GM18858 (cell line): Measurements from ENCODE around the gene WRAP73.

Experiments used
- ATAC-seq: cut with Tn5 transposase; IDR thresholded peaks from one replicate; pipeline ENCODE4 v1.9.1; 2021; ENCODE audit not compliant: unreplicated experiment

The WRAP73 gene, protein sequence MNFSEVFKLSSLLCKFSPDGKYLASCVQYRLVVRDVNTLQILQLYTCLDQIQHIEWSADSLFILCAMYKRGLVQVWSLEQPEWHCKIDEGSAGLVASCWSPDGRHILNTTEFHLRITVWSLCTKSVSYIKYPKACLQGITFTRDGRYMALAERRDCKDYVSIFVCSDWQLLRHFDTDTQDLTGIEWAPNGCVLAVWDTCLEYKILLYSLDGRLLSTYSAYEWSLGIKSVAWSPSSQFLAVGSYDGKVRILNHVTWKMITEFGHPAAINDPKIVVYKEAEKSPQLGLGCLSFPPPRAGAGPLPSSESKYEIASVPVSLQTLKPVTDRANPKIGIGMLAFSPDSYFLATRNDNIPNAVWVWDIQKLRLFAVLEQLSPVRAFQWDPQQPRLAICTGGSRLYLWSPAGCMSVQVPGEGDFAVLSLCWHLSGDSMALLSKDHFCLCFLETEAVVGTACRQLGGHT

DNA sequence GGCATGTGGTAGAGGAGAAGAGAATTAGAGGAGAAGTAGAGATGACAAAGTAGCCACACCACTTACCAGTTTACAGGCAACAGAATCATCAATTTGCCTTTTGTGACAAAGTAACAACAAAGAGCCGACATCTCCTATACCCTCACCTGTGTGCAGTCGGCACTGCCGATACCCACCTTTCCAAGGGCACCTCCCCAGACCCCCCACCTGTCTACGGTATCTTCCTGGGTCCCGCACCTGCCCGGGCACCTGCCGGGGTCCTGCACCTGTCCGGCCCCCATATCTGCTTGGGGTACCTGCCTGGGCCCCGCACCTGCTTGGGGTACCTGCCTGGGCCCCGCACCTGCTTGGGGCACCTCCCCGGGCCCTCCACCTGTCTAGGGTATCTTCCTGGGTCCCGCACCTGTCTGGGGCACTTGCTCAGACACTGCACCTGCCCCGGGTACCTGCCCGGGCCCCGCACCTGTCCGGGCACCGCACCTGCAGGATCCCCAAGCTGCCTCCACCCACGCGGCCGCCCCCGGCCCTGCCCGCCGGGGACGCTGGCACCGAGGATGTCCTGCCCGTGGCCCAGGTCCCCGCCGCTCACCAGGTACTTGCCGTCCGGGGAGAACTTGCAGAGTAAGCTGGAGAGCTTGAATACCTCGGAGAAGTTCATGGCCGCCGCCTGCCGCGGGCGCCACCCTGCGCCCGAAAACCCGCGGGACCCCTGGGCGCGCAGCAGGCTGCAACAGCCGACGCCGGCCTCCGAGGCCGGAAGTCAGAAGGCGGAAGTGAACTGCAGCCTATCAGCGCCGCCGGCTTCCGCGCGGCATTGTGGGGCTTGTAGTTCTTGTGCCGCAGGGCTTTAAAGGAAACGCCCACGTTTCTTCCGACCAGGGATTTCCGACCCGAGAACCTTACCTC is at the start of gene WRAP73:
TSS of gene WRAP73 (minus strand) at position 762 of the 906 bp plus-strand sequence. CDS start at position 658, 104 bp downstream.
- ATAC-seq, result peak; percentile 85

DNA sequence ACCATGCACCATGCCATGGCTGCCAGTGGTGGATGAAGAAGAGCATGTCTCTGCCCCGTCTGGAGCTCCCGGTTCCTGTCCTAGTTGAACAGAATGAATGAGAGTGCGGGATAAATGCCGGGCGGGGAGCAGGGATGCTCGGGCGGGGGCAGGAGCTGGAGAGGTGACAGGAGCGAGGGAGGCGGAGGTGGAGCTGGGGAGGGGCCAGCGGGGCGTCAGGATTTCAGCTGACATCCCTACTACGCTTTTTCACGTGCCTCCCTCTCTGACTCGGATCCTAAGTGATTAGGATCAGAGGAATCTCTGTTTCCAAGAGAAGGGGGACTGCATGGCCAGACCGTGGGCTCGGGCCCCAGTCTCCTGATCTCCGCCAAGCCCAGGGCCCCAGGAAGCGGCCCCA is 49.7 kb upstream of the WRAP73 start:
- ATAC-seq, result no peak

DNA sequence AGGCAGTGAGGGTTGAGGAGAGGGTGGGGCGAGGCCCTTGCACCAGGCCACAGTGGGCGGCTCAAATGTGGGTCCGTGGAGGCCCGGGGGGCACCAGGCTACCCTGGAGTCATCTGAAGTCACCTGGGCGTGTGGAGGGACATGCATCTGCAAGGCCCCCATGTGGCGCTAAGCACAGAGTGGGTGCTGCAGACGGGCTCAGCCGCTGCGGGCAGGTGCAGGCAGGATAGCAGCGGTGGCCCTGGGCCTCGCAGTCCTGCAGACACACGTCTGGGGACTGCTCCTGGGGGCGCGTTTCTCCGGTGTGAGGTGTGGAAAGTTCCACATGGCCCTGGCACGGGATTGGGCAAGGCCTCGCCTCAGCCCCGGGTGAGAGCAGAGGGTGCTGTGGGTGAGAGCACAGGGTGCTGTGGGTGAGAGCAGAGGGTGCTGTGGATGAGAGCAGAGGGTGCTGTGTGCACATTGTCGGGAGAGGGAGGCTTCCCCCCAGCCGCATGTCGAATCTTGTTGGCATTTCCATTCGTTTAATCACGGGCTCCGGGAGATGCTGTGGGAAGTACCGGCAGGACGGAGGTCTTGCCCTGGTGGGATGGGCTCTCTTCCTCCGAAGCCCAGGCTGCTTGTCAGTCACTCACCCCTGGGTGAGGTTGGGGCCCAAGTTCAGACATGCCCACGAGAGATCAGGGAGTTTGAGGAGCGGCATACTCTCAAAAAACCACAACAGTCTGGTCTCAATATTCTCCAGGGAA is 48.9 kb upstream of the WRAP73 start:
- no peak for ATAC-seq

DNA sequence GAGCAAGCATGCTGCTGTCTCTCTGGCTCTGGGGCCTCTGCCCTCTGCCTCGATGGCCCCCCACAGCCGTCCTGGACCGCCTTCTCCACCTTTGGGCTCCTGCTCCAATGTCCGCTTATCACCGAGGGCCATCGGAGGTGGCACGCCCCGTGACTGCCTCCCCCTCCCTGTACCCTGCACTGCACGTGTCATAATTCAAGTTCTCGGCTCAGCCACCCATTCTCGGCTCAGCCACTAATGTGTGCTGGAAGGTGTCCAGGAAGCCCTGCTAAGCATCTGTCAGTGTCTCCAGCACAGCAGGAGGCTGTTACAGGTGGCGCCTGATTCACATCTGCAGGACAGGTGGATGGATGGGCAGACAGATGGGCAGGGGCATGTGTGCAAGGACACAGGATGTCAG is 47.9 kb upstream of the WRAP73 start:
- ATAC-seq, result no peak

DNA sequence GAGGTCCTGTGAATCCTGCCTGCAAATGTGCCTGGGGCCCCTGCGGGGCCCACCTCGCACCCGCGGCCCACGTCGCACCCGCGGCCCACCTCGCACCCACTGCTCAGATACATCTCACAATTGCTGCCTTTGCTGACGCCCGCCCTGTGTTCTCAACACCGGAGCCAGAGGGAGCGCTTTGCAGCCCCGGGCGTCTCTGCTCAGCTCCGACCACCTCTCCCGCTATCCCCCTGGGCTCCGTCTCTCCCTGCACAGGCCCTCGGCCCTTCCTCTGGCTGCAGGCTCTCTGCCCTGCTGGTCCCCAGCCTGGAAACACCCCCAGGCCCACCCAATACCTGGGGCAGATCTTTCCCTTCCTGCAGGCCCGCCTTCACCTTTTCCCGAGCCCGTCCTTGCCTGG is 47.2 kb upstream of the WRAP73 start:
- ATAC-seq, result no peak

DNA sequence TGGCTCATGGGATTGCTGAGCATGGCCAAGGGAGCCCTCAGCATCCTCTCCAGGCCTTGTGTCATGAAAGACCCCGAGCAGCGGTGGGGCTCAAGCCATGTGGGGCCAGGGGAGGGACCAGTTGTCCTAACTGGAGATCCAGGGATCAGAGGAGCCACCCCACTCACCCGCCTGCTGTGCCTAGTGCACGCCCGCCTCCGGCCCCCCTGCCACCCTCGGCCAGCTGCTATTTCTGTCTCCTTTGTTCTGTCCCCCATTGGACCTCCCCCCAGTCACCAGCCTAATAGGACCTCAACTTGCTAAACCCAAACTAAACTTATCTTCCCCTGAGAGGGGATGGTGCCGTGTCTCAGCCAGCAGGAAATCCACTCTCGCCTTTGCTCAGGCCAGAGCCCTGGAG is 46.8 kb upstream of the WRAP73 start:
- no peak for ATAC-seq

DNA sequence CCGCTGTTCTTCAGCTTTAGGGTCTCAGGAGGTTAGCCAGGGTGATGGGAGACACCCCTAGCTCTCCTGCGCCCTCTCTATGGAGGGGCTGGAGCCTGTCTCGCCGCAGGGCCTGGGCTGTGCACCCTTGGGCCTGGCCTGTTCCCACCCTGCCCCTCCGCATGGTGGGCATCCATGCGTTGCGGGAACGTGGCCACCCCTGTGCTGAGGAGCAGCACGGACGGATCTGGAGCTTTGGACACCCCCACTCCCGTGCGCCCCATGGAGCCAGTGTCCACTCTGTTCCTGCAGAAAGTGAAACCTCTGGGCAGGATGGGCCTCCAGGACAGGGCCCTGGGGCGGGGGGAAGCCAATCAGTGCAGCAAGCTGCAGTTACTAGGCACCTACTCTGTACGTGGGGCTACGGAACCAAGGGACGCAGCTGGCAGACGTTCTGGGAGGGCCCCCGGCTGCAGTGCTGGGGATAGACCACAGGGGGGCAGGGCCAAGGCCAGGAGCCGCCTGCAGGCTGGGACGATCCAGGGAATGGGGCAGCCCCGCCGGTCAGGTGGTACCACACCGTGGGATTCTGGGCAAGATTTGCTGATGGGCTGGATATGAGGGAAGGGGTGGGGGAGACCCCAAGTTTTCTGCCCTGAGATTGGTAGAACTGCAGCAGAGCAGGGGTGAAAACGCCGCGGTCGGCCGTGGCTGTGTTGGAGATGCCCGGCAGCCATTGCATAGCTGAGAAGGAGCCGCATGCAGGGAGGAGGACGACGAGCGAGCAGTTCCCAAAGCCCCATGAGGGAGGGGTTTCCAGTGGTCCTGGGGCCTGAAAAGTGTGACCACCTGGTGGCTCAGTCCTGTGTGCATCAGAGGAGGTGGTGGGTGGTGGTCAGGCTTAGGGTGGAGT is 45.7 kb upstream of the WRAP73 start:
- no peak for ATAC-seq

DNA sequence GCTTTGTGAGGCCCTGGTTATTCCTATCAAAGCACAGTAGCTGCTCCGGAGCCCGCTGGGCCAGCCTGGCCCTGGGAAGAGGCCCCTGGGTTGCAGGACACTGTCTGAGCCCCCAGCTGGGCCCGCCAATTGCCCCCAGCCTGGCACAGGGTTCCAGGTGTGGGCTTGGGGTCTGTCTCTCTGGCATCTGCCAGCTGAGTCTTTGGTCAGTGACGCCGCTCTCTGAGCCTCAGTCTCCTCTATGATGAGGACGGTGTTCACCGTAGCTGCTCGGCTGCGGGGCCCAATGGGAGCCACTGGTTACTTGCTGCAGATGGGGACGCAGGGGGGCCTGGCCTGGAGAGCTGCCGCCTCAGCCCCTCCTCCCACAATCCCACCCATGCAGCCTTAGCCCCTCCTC is 43.4 kb upstream of the WRAP73 start:
- no peak for ATAC-seq

DNA sequence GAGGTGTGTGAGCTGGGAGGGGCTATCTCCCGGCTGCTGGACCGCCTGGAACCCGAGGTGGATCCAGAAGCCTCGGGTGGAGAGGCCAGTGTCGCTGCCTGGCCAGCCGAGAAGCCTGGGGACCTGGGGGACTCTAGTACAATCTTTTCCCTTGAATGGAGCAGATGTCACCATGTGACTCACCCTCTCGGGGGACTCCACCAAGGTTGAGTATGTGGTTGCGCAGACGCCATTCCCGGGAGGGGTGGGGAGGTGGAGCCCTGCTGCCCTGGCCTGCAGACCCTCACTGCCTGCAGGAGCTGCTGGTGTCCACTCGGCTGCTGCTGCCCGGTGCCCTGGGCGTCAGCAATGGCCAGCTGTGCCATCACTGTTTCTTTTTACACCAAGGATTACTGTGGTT is 42.7 kb upstream of the WRAP73 start:
- ATAC-seq, result no peak

DNA sequence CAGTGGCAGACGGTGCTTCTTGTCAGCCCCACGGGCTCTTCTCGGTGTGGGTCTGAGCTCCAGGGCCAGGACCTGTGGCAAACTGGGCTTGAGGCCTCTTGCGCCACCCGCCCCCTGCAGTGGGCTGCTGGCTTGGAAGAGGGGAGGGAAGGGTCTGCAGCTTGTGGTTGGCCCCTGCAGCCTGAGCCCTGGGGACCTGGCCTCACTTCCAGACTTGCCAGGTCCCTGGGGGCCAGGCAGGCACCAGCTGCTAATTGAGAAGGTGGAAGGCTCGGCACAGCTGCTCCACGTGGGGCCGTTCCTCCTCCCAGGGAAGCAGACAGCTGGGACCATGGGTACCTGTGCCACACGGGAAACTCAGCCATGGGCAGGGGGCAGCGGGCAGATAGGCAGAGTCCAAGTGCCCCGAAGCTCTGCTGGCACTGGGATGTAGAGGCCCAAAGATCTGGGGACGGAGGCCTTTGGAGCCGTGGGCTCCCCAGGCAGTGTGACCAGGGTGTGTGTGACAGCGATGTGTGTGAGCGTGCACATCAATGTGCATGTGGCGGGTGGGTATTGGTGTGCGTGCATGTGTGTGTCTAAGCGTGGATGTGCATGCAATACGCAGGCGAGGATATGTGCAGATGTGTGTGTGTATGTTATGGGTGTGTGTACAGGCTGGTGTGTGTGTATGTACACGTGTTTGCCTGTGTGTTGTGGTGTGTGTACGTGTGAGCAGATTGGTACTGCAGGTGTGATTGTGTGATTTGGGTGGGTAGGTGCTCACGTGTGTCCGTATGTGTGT is 41.7 kb upstream of the WRAP73 start:
- ATAC-seq, result no peak

DNA sequence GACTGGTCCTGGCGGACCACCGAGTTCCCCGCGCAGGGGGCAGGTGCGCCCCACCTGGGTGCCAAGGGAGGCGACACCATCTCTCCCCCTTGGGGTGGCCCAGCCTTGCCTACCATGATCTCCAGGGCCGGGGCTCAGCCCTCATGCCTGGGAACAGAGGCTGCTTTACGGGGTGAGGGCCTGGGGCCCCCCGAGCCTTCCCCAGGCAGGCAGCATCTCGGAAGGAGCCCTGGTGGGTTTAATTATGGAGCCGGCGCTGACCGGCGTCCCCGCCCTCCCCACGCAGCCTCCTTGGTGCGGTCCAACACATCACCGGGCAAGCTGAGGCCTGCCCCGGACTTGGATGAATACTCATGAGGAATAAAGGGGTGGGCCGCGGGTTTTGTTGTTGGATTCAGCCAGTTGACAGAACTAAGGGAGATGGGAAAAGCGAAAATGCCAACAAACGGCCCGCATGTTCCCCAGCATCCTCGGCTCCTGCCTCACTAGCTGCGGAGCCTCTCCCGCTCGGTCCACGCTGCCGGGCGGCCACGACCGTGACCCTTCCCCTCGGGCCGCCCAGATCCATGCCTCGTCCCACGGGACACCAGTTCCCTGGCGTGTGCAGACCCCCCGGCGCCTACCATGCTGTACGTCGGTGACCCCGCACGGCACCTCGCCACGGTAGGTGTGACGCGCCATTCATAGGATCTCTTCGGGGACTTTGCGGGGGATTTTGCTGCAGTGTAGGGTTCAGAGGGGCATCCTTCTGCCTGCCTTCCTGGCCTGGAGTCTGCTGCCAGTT is 40.6 kb upstream of the WRAP73 start:
- no peak for ATAC-seq

DNA sequence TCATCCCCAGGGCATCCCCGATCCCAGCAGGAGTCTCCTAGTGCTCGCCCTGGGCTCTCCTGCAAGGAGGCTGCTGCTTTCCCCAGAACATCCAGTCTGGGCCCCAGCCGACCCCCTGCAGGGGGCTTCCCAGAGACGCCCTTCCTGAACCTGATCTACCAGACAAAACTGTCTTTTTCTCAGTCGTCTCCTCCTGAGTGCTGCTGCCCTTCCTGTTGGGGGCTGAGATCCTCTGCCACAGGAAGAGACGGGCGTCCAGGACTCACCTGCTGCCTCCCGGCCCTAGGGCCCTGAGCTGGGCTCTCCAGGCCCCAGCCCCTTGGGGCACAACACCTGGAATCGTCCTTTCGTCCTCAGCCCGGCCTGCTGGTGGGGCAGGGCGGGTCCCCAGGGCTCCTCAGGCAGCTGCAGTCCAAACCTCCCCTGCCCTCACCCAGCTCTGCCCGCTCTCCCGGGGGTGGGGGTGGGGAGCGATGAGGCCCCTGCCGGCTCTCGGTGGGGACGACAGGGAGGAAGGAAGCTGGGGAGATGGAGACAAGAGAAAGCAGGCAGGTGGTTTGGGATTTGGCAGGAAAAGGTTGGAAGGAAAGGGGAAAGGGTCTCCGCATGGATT is 39.3 kb upstream of the WRAP73 start:
- no peak for ATAC-seq

DNA sequence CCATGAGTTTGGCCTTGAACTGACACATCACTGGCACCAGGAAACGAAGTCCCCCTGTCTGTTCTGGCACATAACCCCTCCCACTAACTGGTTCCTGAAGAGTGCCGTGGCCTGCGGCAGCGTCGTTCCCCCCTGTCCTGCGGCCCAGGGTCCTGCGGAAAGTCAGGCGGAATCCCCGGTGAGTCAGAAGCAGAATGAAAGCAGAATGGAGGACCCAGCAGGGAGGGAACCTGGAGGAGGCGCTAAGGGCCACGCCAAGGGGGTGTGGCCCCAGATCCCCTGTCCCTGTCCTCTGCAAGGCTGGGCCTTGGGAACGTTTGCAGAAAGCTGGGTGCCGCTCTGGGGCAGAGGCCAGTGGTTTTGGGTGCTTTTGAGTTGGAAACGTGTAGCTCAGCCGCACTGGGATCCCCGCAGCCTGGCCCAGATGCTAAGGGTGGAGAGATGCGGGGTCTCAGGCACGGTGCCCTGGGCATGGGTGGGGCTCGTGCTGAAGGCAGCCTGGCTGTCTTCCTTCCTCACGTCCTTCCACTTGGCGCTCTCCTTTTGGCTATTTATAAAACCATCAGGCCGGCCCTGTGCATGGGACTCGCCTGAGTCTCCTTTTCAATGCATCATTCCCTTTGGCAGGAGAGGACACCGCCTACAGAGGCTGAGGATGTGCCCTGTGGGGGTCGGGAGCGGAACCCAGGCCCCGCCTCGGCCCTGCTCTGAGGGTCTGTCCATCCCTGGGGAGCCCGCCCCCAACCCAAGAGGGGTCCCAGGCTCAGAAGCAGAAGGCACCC is 38.6 kb upstream of the WRAP73 start:
- no peak for ATAC-seq

DNA sequence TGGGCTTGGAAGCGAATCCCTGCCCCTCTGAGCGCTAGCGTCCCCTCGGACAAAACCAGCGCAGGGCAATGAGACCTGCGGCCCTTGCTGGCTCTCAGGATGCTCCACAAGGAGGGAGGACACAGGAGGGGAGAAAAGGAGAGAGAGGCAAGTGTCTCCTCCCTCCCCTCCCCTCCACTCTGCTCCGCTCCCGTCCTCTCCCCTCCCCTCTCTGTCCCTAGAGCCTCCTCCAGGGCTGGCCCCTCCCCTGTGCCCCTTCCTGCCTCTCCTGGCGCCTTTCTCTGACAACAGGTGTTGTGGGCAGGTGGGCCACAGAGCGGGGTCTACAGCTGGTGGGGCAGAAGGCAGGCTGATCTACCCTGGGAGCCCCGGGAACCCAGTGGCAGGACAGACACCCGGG is 37.6 kb upstream of the WRAP73 start:
- no peak for ATAC-seq

DNA sequence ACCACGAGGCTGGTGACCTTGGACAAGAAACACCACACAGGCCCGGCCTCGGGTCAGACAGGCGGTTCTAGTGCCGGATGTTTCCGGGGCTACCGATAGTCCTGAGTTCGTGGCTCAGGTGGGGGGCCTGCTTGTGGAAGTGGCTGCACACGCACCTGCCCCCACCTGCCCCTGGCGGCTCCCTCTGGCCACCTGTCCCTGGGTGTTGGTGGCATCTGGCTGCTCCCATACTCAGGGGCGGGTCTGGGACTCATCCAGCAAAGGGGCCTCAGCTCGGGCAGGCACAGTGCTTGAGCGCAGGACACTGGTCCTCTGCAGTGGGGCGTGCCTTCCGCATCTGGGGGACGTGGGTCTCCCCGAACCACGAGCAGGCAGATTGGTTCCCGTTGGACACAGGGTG is 36.0 kb upstream of the WRAP73 start:
- no peak for ATAC-seq

DNA sequence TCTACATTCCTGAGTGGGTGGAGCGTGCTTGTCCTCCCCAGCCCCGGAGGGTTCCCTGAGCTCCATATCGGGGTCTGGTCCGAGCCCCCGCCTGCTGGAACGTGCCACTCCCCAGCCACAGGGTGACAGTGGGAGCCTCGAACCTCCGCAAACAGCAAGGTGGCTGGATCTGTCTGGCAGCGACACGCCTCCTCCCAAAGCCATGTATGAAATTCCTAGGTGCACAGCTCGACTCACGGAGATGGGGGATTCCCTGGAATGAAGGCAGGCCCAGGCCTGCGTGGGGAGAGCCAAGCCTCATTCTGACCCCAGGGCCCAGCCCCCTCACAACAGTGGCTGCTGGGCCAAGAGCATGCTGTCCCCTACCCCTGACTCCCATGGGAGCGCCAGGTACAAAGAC is 35.3 kb upstream of the WRAP73 start:
- ATAC-seq, result no peak

DNA sequence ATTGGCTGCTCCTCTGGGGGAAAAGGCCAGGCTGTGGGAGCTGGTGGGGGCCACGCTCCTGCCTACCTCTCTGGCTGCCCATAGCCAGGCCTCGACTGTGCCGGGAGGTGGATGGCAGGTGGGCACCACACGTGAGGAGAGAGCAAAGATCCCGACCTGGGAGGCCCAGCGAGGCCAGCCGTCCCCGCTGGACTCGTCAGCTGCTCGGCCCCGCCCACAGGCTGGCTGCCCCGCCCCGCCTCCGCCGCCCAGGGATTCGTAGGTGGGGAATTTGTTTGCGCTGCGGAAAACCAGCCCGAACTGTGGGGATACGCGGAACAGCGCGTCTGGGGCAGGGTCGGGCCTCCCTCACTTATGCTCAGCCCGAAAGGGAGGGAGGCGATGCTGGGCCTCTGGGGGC is 34.1 kb upstream of the WRAP73 start:
- ATAC-seq, result no peak

DNA sequence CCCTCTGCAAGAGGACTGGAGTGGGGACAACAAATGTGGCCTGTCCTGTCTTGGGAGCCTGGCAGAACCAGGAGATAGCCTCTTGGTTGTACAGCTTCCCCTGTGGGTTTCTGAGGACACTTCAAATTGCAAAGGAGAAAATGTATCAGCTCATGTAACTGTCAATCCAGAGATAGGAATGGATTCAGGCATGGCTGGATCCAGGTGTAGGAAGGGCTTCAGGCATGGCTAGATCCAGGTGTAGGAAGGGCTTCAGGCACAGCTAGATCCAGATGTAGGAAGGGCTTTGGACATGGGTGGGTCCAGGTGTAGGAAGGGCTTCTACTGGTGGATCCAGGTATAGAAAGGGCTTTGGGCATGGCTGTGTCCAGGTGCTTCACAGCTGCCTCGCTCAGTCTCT is 33.3 kb upstream of the WRAP73 start:
- ATAC-seq, result no peak
